Measurements from ENCODE around the gene PKD1. TPM values are rescaled to one million over a fixed set of nuclear protein-coding genes. Genes with fewer than 3 reads are reported as not detected.
"Not testable (repeated sequence)": the region's sequence is repeated elsewhere in the genome, so short reads cannot be mapped to it uniquely, and the experiment has no call there.

PKD1 gene
- total and polyA plus RNA-seq, 2 donors (not counting 1 experiment from before 2014, with no cell fraction given), result 100 to 116 TPM

GRCh38 chr16:2115591-2115973 is 20.1 kb downstream of the PKD1 start:
- Histone ChIP-seq H2AFZ (ENCODE audit: insufficient read depth, low read depth, low read length, poor library complexity, severe bottlenecking) (no peak overlapping the region), H3K4me1 (ENCODE audit: control insufficient read depth in 2 of 2, insufficient read depth in 2 of 2, low read length in 2 of 2) (no peaks in the 10 kb centered on the region), H3K27me3 (replicated peaks in 1 of 4; ENCODE audit: control extremely low read depth in 1 of 4, control insufficient read depth in 3 of 4, insufficient read depth in 4 of 4, low read length in 3 of 4) (no peaks in the 10 kb centered on the region), H3K4me3 (ENCODE audit: control extremely low read depth in 1 of 5, extremely low read depth in 1 of 5, insufficient read depth in 1 of 5, low read depth in 2 of 5, low read length in 4 of 5) (no peak overlapping the region), H4K20me1 (ENCODE audit: control insufficient read depth, insufficient read depth, low read length, poor library complexity, severe bottlenecking) (no peaks in the 10 kb centered on the region), H3K9ac (ENCODE audit: low read length) (no peak overlapping the region), H3K27ac (ENCODE audit: low read length in 2 of 2) (no peak overlapping the region), H3K36me3 (replicated peaks in 1 of 2; ENCODE audit: control extremely low read depth in 1 of 2, control insufficient read depth in 1 of 2, extremely low read depth in 1 of 2, insufficient read depth in 2 of 2, low read length in 1 of 2) (peaks cover 0 to 3% of the 10 kb centered on the region in 2 experiments), H3K4me2 (replicated peaks; ENCODE audit: low read depth, low read length, poor library complexity, severe bottlenecking) (no peak overlapping the region), H3K79me2 (ENCODE audit: control insufficient read depth, insufficient read depth, low read length) (no peaks in the 10 kb centered on the region), H3K9me3 (ENCODE audit: control extremely low read depth in 1 of 3, control insufficient read depth in 2 of 3, insufficient read depth in 1 of 3, low read length in 2 of 3) (no peaks in the 10 kb centered on the region)
- Mint-ChIP-seq H3K27ac (no peak overlapping the region), H3K9me3 (ENCODE audit: insufficient read depth) (no peaks in the 10 kb centered on the region), H3K27me3 (no peaks in the 10 kb centered on the region), H3K4me1 (no peaks in the 10 kb centered on the region), H3K4me3 (no peak overlapping the region)
- ChIA-PET CTCF (no interaction called here), POLR2A (no interaction called here)
- ATAC-seq (ENCODE audit: low read depth) (no peak), DNase-seq (no peak)
- TF ChIP-seq EZH2 (IDR thresholded peaks at IDR 0.05; ENCODE audit: borderline replicate concordance, insufficient read depth, low read depth, low read length, poor library complexity, severe bottlenecking) (no peak), CTCF (IDR thresholded peaks at IDR 0.05) (no peak)
- WGBS (ENCODE audit: insufficient coverage), result 100% methylated on average over 1 of the region's 13 CpGs
- intact Hi-C loops (cut with micrococcal nuclease), result no loop called here

GRCh38 chr16:2114885-2115590 is 20.7 kb downstream of the PKD1 start:
- intact Hi-C loops (cut with micrococcal nuclease); H3K36me3 ChIP-seq (replicated peaks in 1 of 2; ENCODE audit: control extremely low read depth in 1 of 2, control insufficient read depth in 1 of 2, extremely low read depth in 1 of 2, insufficient read depth in 2 of 2, low read length in 1 of 2); H3K27me3 ChIP-seq (replicated peaks in 1 of 4; ENCODE audit: control extremely low read depth in 1 of 4, control insufficient read depth in 3 of 4, insufficient read depth in 4 of 4, low read length in 3 of 4); CTCF ChIA-PET; H3K27ac ChIP-seq (ENCODE audit: low read length in 2 of 2); POLR2A ChIA-PET; DNase-seq; H3K4me1 ChIP-seq (ENCODE audit: control insufficient read depth in 2 of 2, insufficient read depth in 2 of 2, low read length in 2 of 2); H3K27me3 Mint-ChIP-seq; H3K4me1 Mint-ChIP-seq; H3K4me3 ChIP-seq (ENCODE audit: control extremely low read depth in 1 of 5, extremely low read depth in 1 of 5, insufficient read depth in 1 of 5, low read depth in 2 of 5, low read length in 4 of 5); H3K27ac Mint-ChIP-seq; H3K4me2 ChIP-seq (replicated peaks; ENCODE audit: low read depth, low read length, poor library complexity, severe bottlenecking); H4K20me1 ChIP-seq (ENCODE audit: control insufficient read depth, insufficient read depth, low read length, poor library complexity, severe bottlenecking); H3K4me3 Mint-ChIP-seq; ATAC-seq (ENCODE audit: low read depth); H3K9ac ChIP-seq (ENCODE audit: low read length); H3K9me3 ChIP-seq (ENCODE audit: control extremely low read depth in 1 of 3, control insufficient read depth in 2 of 3, insufficient read depth in 1 of 3, low read length in 2 of 3); H3K9me3 Mint-ChIP-seq (ENCODE audit: insufficient read depth); H3K79me2 ChIP-seq (ENCODE audit: control insufficient read depth, insufficient read depth, low read length); H2AFZ ChIP-seq (ENCODE audit: insufficient read depth, low read depth, low read length, poor library complexity, severe bottlenecking): not testable (repeated sequence)
- 88% methylated on average over 7 of the region's 34 CpGs for WGBS (ENCODE audit: insufficient coverage)

GRCh38 chr16:2114225-2114624 is 21.5 kb downstream of the PKD1 start:
- WGBS (ENCODE audit: insufficient coverage), result 98% methylated on average over 25 of the region's 26 CpGs
- H3K9me3 Mint-ChIP-seq (ENCODE audit: insufficient read depth); H3K4me3 ChIP-seq (ENCODE audit: control extremely low read depth in 1 of 5, extremely low read depth in 1 of 5, insufficient read depth in 1 of 5, low read depth in 2 of 5, low read length in 4 of 5); H3K27ac Mint-ChIP-seq; POLR2A ChIA-PET; H3K9me3 ChIP-seq (ENCODE audit: control extremely low read depth in 1 of 3, control insufficient read depth in 2 of 3, insufficient read depth in 1 of 3, low read length in 2 of 3); H3K27ac ChIP-seq (ENCODE audit: low read length in 2 of 2); ATAC-seq (ENCODE audit: low read depth); H3K36me3 ChIP-seq (replicated peaks in 1 of 2; ENCODE audit: control extremely low read depth in 1 of 2, control insufficient read depth in 1 of 2, extremely low read depth in 1 of 2, insufficient read depth in 2 of 2, low read length in 1 of 2); intact Hi-C loops (cut with micrococcal nuclease); H3K27me3 Mint-ChIP-seq; H4K20me1 ChIP-seq (ENCODE audit: control insufficient read depth, insufficient read depth, low read length, poor library complexity, severe bottlenecking); H3K4me2 ChIP-seq (replicated peaks; ENCODE audit: low read depth, low read length, poor library complexity, severe bottlenecking); H3K4me1 ChIP-seq (ENCODE audit: control insufficient read depth in 2 of 2, insufficient read depth in 2 of 2, low read length in 2 of 2); H2AFZ ChIP-seq (ENCODE audit: insufficient read depth, low read depth, low read length, poor library complexity, severe bottlenecking); DNase-seq; H3K27me3 ChIP-seq (replicated peaks in 1 of 4; ENCODE audit: control extremely low read depth in 1 of 4, control insufficient read depth in 3 of 4, insufficient read depth in 4 of 4, low read length in 3 of 4); H3K4me1 Mint-ChIP-seq; H3K4me3 Mint-ChIP-seq; H3K9ac ChIP-seq (ENCODE audit: low read length); H3K79me2 ChIP-seq (ENCODE audit: control insufficient read depth, insufficient read depth, low read length); CTCF ChIA-PET: not testable (repeated sequence)

Data from B cell (primary cell).